HepG2 (cell line): Measurements from ENCODE around the gene PLCXD3. TPM values are rescaled to one million over a fixed set of nuclear protein-coding genes. Genes with fewer than 3 reads are reported as not detected.

ENCODE experiments used
- ATAC-seq: fragments of 200-7000 bp; cut with Tn5 transposase; 3 replicates; pipeline ENCODE4 v1.9.1; 2020; ENCODE audit warnings: mild to moderate bottlenecking, moderate library complexity
- BruUV-seq: library from RNA; stranded (reverse); fragments of 400-500 nt; replicated peaks from 2 replicates; lab custom pipeline; 2021; lab: Mats Ljungman, UMichigan
- CTCF ChIA-PET: fragments of 300-600 bp; formaldehyde crosslinking; extraction: SDS; loops from one replicate; lab custom pipeline; 2021; ENCODE audit warnings: low total read pairs, inconsistent platforms, low intra/inter-chr PET ratio; lab: Yijun Ruan, JAX
- POLR2A ChIA-PET: fragments of 350-600 bp; sonication (Branson Sonifier 250); formaldehyde crosslinking; loops from one replicate; lab custom pipeline; 2020; ENCODE audit warnings: antibody characterized with exemption, inconsistent platforms; lab: Yijun Ruan, JAX
- DNase-seq: peaks from one replicate; pipeline ENCODE4 v3.0.0-alpha.2; 2015; ENCODE audit warnings: low spot score
- FAIRE-seq: peaks from 3 replicates; lab custom pipeline; 2011; peaks lifted over from hg19 to GRCh38; lab: Jason Lieb, UNC
- H2AFZ ChIP-seq: one replicate; pipeline ENCODE4 v1.6.1; 2011; ENCODE audit warnings: low read length, inconsistent platforms
- H3K27ac ChIP-seq: fragments of 300-600 bp; 3 replicates; pipeline ENCODE4 v1.8.0; 2011; ENCODE audit warnings: mixed run types, mild to moderate bottlenecking, mixed read lengths, low read length, inconsistent platforms; ENCODE audit not compliant: insufficient read depth; ENCODE audit errors: extremely low read length
- H3K27me3 ChIP-seq, 2 experiments: fragments of 200-600 bp in 1 of 2; 2 replicates in 1 of 2; 3 replicates in 1 of 2; pipeline versions ENCODE4 v1.6.0 to v1.8.0; 2011; ENCODE audit warnings: low read length in 2 of 2, mild to moderate bottlenecking in 2 of 2, moderate library complexity in 2 of 2, inconsistent platforms in 1 of 2; ENCODE audit not compliant: insufficient read depth in 2 of 2, control insufficient read depth in 1 of 2
- H3K36me3 ChIP-seq, 2 experiments: fragments of 200-600 bp in 1 of 2; replicated peaks in 1 of 2; 2 replicates in 1 of 2; 3 replicates in 1 of 2; pipeline versions ENCODE4 v1.5.1 to v1.8.0; 2011; ENCODE audit warnings: low read length in 2 of 2, inconsistent platforms in 1 of 2; ENCODE audit not compliant: insufficient read depth in 2 of 2, control insufficient read depth in 1 of 2
- H3K4me1 ChIP-seq: 2 replicates; pipeline ENCODE4 v1.5.1; 2012; ENCODE audit warnings: low read length, inconsistent platforms; ENCODE audit not compliant: insufficient read depth
- H3K4me2 ChIP-seq: 2 replicates; pipeline ENCODE4 v1.6.0; 2011; ENCODE audit warnings: low read depth, low read length, inconsistent platforms
- H3K4me3 ChIP-seq, 3 experiments: fragments of 200-600 bp in 1 of 3; sonication (generic), shearing (Covaris generic) in 1 of 3; replicated peaks in 1 of 3; 2 replicates each; pipeline ENCODE4 v1.5.1; 2011 to 2016; ENCODE audit warnings: low read length in 3 of 3, inconsistent platforms in 2 of 3, low read depth in 2 of 3, mild to moderate bottlenecking in 2 of 3, control low read depth in 1 of 3, mixed read lengths in 1 of 3; ENCODE audit not compliant: insufficient read depth in 1 of 3
- H3K79me2 ChIP-seq: one replicate; pipeline ENCODE4 v1.6.1; 2011; ENCODE audit warnings: low read length, inconsistent platforms; ENCODE audit not compliant: insufficient read depth
- H3K9ac ChIP-seq: 2 replicates; pipeline ENCODE4 v1.6.0; 2011; ENCODE audit warnings: mild to moderate bottlenecking, low read depth, low read length, inconsistent platforms; ENCODE audit not compliant: insufficient read depth
- H3K9me3 ChIP-seq: 2 replicates; pipeline ENCODE4 v1.5.1; 2012; ENCODE audit warnings: mild to moderate bottlenecking, low read length
- H4K20me1 ChIP-seq: 2 replicates; pipeline ENCODE4 v1.6.0; 2011; ENCODE audit warnings: inconsistent platforms, mild to moderate bottlenecking, low read length, moderate library complexity; ENCODE audit not compliant: insufficient read depth
- ASH2L ChIP-seq: fragments of 300-600, 200-600 bp; sonication (generic); IDR thresholded peaks from 2 replicates; pipeline ENCODE4 v1.7.0; 2017; ENCODE audit warnings: low read depth, mild to moderate bottlenecking, moderate library complexity, mixed read lengths, low read length; ENCODE audit not compliant: insufficient read length
- EZH2 ChIP-seq: conservative IDR thresholded peaks from 2 replicates; pipeline ENCODE4 v1.6.1; 2012; ENCODE audit warnings: mild to moderate bottlenecking, low read depth, low read length, moderate library complexity
- FIP1L1 ChIP-seq: fragments of 200-400 bp; formaldehyde crosslinking; IDR thresholded peaks from 2 replicates; pipeline ENCODE4 v1.6.1; 2018; ENCODE audit warnings: low read depth, mild to moderate bottlenecking, low read length, moderate library complexity, borderline replicate concordance; ENCODE audit not compliant: insufficient read depth
- PATZ1 ChIP-seq: sonication (generic); formaldehyde crosslinking; IDR thresholded peaks from 2 replicates; pipeline ENCODE4 v1.4.0; 2020; ENCODE audit warnings: missing genetic modification reagents
- SAP130 ChIP-seq: IDR thresholded peaks from 2 replicates; pipeline ENCODE4 v1.6.1; 2016; ENCODE audit warnings: low read depth
- SMAD3 ChIP-seq: sonication (generic); formaldehyde crosslinking; IDR thresholded peaks from 2 replicates; pipeline ENCODE4 v1.4.0; 2020; ENCODE audit warnings: missing genetic modification reagents
- ZNF205 ChIP-seq: IDR thresholded peaks from 2 replicates; pipeline ENCODE4 v1.6.1; 2018; ENCODE audit warnings: missing biosample characterization, missing genetic modification reagents
- ZNF780A ChIP-seq: sonication (generic); formaldehyde crosslinking; IDR thresholded peaks from 2 replicates; pipeline ENCODE4 v1.8.0; 2022; ENCODE audit warnings: mild to moderate bottlenecking, missing genetic modification reagents, moderate library complexity
- ZSCAN20 ChIP-seq: sonication (generic); formaldehyde crosslinking; IDR thresholded peaks from 2 replicates; pipeline ENCODE4 v1.4.0; 2020; ENCODE audit warnings: missing genetic modification reagents, mild to moderate bottlenecking, borderline replicate concordance
- WGBS: methylation state at CpG from one replicate; pipeline ENCODE4 v1.1.6; 2017; ENCODE audit warnings: low lambda C conversion rate; 5-methylcytosine and 5-hydroxymethylcytosine counted together
- in situ Hi-C: cut with HindIII; loops from 2 replicates; pipeline ENCODE4 v1.10.0; 2017; ENCODE audit warnings: low pct_unique_long_range_greater_than_20kb; ENCODE audit not compliant: extremely low pct_ligation_motif_present
- intact Hi-C: fragments of 100-400 bp; cut with micrococcal nuclease; formaldehyde crosslinking; loops from one replicate; pipeline ENCODE4 v1.10.0; 2022; ENCODE audit not compliant: unreplicated experiment
- polyA plus RNA-seq, 8 experiments: library from polyadenylated mRNA; depleted of rRNA in 3 of 8; stranded (reverse) in 7 of 8; unstranded in 1 of 8; fragments of >200 nt; fragmentation: Illumina TruSeq in 4 of 8; extraction: Trizol in 4 of 8; gene quantifications; 2 replicates each; pipeline versions ENCODE4 v1.2.1 to v1.2.3, GENCODE V29; 2011 to 2016; ENCODE audit warnings: low read depth in 4 of 8, missing spikeins in 1 of 8, mixed read lengths in 1 of 8; ENCODE audit not compliant: insufficient read depth in 1 of 8
- total RNA-seq, 5 experiments: library from RNA; depleted of rRNA; stranded (reverse); fragments of >200 nt; fragmentation: Illumina TruSeq; extraction: Trizol; gene quantifications; 2 replicates each; pipeline ENCODE4 v1.2.3, GENCODE V29; 2016; ENCODE audit warnings: low read depth in 1 of 5

PLCXD3 gene
- total and polyA plus RNA-seq, 2 of the 13 experiments (the other 11 are each of a cell fraction or from before 2014, with no cell fraction given) = not detected

- peaks cover 24% of the 10 kb centered on the region for H3K9me3 ChIP-seq
- intact Hi-C loops (no loop called here), in situ Hi-C loops (no loop called here)
- DNase-seq (no peak), FAIRE-seq (no peak), ATAC-seq (no peak)
- no peak overlapping the region for H3K27ac ChIP-seq
- H3K27me3 ChIP-seq = no peaks in the 10 kb centered on the region
- no peaks in the 10 kb centered on the region for H3K4me1 ChIP-seq
- CTCF ChIA-PET = no interaction called here
- no TSS peak for BruUV-seq
- POLR2A ChIA-PET = no interaction called here
- WGBS = 5% methylated on average over 5 of the region's 5 CpGs
- H3K9ac ChIP-seq = no peak overlapping the region
- no peak overlapping the region for H3K4me3 ChIP-seq
- TF ChIP-seq ZNF780A = no peak
- no peak for TF ChIP-seq EZH2
- no peak for TF ChIP-seq ASH2L
- TF ChIP-seq SAP130 = no peak
- TF ChIP-seq ZNF205 (CRISPR knock-in tag) = no peak
- no peak for TF ChIP-seq SMAD3 (CRISPR knock-in tag)
- no peak for TF ChIP-seq PATZ1
- no peaks in the 10 kb centered on the region for H3K79me2 ChIP-seq
- no peaks in the 10 kb centered on the region for H4K20me1 ChIP-seq
- H3K4me2 ChIP-seq = no peak overlapping the region
- no peaks in the 10 kb centered on the region for H3K36me3 ChIP-seq
- no peak overlapping the region for H2AFZ ChIP-seq
Observed at GRCh38 chr5:41527201-41527779, 16.9 kb upstream of the PLCXD3 start.

GRCh38 chr5:41526699-41527098, 16.3 kb upstream of the PLCXD3 start:
- ChIA-PET POLR2A (no interaction called here), CTCF (no interaction called here)
- no TSS peak for BruUV-seq
- WGBS = 2% methylated on average over 4 of the region's 4 CpGs
- no peaks in the 10 kb centered on the region for H3K79me2 ChIP-seq
- TF ChIP-seq ZSCAN20 (CRISPR knock-in tag) (no peak), FIP1L1 (no peak)
- TF ChIP-seq, all 625 proteins: peak for 0
- H3K36me3 ChIP-seq = no peaks in the 10 kb centered on the region
- ATAC-seq (no peak), FAIRE-seq (no peak), DNase-seq (no peak)
- H4K20me1 ChIP-seq = no peaks in the 10 kb centered on the region
- H3K4me3 ChIP-seq = no peak overlapping the region
- H3K4me1 ChIP-seq = no peaks in the 10 kb centered on the region
- H3K9me3 ChIP-seq = peaks cover 20% of the 10 kb centered on the region
- no peaks in the 10 kb centered on the region for H3K27me3 ChIP-seq
- H3K27ac ChIP-seq = no peak overlapping the region
- in situ Hi-C loops (no loop called here), intact Hi-C loops (no loop called here)
- no peak overlapping the region for H3K4me2 ChIP-seq
- no peak overlapping the region for H3K9ac ChIP-seq
- H2AFZ ChIP-seq = no peak overlapping the region
